Endodermal cell (in vitro differentiated cells): Measurements from ENCODE around the gene PDE4D. TPM values are rescaled to one million over a fixed set of nuclear protein-coding genes. Genes with fewer than 3 reads are reported as not detected.

ENCODE experiments used
- DNase-seq: peaks from one replicate; pipeline ENCODE4 v3.0.0-alpha.2; 2017
- H3K27ac ChIP-seq: 2 replicates; pipeline ENCODE4 v1.5.1; 2013; ENCODE audit warnings: mild to moderate bottlenecking, low read depth, low read length, moderate library complexity
- H3K27me3 ChIP-seq: 2 replicates; pipeline ENCODE4 v1.6.1; 2013; ENCODE audit warnings: mild to moderate bottlenecking, low read length, moderate library complexity; ENCODE audit not compliant: insufficient read depth, control insufficient read depth, poor library complexity, severe bottlenecking
- H3K36me3 ChIP-seq: 2 replicates; pipeline ENCODE4 v1.7.0; 2013; ENCODE audit warnings: mild to moderate bottlenecking, low read length, moderate library complexity; ENCODE audit not compliant: control insufficient read depth, insufficient read depth
- H3K4me1 ChIP-seq: one replicate; pipeline ENCODE4 v1.7.0; 2013; ENCODE audit warnings: low read length; ENCODE audit not compliant: control insufficient read depth, insufficient read depth
- H3K4me3 ChIP-seq: 2 replicates; pipeline ENCODE4 v1.5.1; 2013; ENCODE audit warnings: mild to moderate bottlenecking, low read length, moderate library complexity
- H3K9ac ChIP-seq: 2 replicates; pipeline ENCODE4 v1.6.1; 2013; ENCODE audit warnings: mild to moderate bottlenecking, low read length, moderate library complexity; ENCODE audit not compliant: poor library complexity, severe bottlenecking; ENCODE audit errors: extremely low read depth
- H3K9me3 ChIP-seq: 2 replicates; pipeline ENCODE4 v1.6.1; 2013; ENCODE audit warnings: mild to moderate bottlenecking, low read length, moderate library complexity; ENCODE audit not compliant: control insufficient read depth
- H3K27ac Mint-ChIP-seq: 2 replicates; pipeline ENCODE4 v1.8.0; 2020; ENCODE audit warnings: mixed read lengths
- H3K27me3 Mint-ChIP-seq: 2 replicates; pipeline ENCODE4 v1.8.0; 2021; ENCODE audit warnings: mild to moderate bottlenecking, mixed read lengths; ENCODE audit not compliant: insufficient read depth
- H3K36me3 Mint-ChIP-seq: 2 replicates; pipeline ENCODE4 v1.8.0; 2020; ENCODE audit warnings: low read depth, mixed read lengths
- H3K4me1 Mint-ChIP-seq: 2 replicates; pipeline ENCODE4 v1.8.0; 2020; ENCODE audit warnings: mixed read lengths
- H3K4me3 Mint-ChIP-seq: 2 replicates; pipeline ENCODE4 v1.8.0; 2020; ENCODE audit warnings: mild to moderate bottlenecking, moderate library complexity, mixed read lengths
- H3K9me3 Mint-ChIP-seq: 2 replicates; pipeline ENCODE4 v1.8.0; 2020; ENCODE audit warnings: mild to moderate bottlenecking, mixed read lengths
- CTCF ChIP-seq: fragments of 200-600 bp; sonication (generic); conservative IDR thresholded peaks from 2 replicates; pipeline ENCODE4 v1.5.0; 2021; ENCODE audit warnings: antibody characterized with exemption, mild to moderate bottlenecking
- WGBS, 2 experiments: methylation state at CpG; one replicate each; pipeline versions ENCODE4 v1.1.5 to v1.1.7; 2013; ENCODE audit warnings: missing lambda C conversion rate in 2 of 2, mixed read lengths in 1 of 2; ENCODE audit not compliant: insufficient coverage in 1 of 2, insufficient read length in 1 of 2; 5-methylcytosine and 5-hydroxymethylcytosine counted together
- total RNA-seq, 2 donors: library from RNA; stranded (reverse); fragmentation: NEBNext Ultra II Directional in 1 of 2; extraction: Animal tissue kit (Norgen Biotek cat#: 25700) in 1 of 2; gene quantifications; 2 replicates in 1 of 2; 3 replicates in 1 of 2; pipeline ENCODE4 v1.2.1, GENCODE V29; 2021

The PDE4D gene
- total RNA-seq, 2 donors from 2014 or later, result 9.2 to 11.4 TPM

- Histone ChIP-seq H3K27ac (no peak overlapping the region), H3K4me1 (no peaks in the 10 kb centered on the region), H3K9ac (no peak overlapping the region), H3K9me3 (no peaks in the 10 kb centered on the region), H3K27me3 (no peaks in the 10 kb centered on the region), H3K36me3 (no peaks in the 10 kb centered on the region), H3K4me3 (no peak overlapping the region)
- TF ChIP-seq CTCF, result no peak
- Mint-ChIP-seq H3K27me3 (no peaks in the 10 kb centered on the region), H3K4me1 (no peaks in the 10 kb centered on the region), H3K4me3 (no peak overlapping the region), H3K36me3 (no peaks in the 10 kb centered on the region), H3K9me3 (no peaks in the 10 kb centered on the region), H3K27ac (no peak overlapping the region)
- DNase-seq, result no peak
- WGBS, 2 experiments, result 95% methylated on average over 2 of the region's 2 CpGs; no CpG with 5 or more reads in 1 of the 2 experiments
Observed at GRCh38 chr5:59341155-59341554, 552.4 kb downstream of the PDE4D start.

GRCh38 chr5:59340637-59341036, 552.9 kb downstream of the PDE4D start:
- Histone ChIP-seq H3K9me3 (no peaks in the 10 kb centered on the region), H3K4me1 (no peaks in the 10 kb centered on the region), H3K4me3 (no peak overlapping the region), H3K27me3 (no peaks in the 10 kb centered on the region), H3K27ac (no peak overlapping the region), H3K36me3 (no peaks in the 10 kb centered on the region), H3K9ac (no peak overlapping the region)
- Mint-ChIP-seq H3K4me3 (no peak overlapping the region), H3K27me3 (no peaks in the 10 kb centered on the region), H3K36me3 (no peaks in the 10 kb centered on the region), H3K4me1 (no peaks in the 10 kb centered on the region), H3K9me3 (no peaks in the 10 kb centered on the region), H3K27ac (no peak overlapping the region)
- TF ChIP-seq CTCF, result no peak
- 100% methylated on average over 1 of the region's 1 CpG; no CpG with 5 or more reads in 1 of the 2 experiments for WGBS, 2 experiments
- no peak for DNase-seq

GRCh38 chr5:59337240-59337639, 556.3 kb downstream of the PDE4D start:
- Mint-ChIP-seq H3K9me3 (no peaks in the 10 kb centered on the region), H3K4me3 (no peak overlapping the region), H3K27ac (no peak overlapping the region), H3K27me3 (no peaks in the 10 kb centered on the region), H3K36me3 (no peaks in the 10 kb centered on the region), H3K4me1 (no peaks in the 10 kb centered on the region)
- Histone ChIP-seq H3K4me3 (no peak overlapping the region), H3K9me3 (no peaks in the 10 kb centered on the region), H3K27ac (no peak overlapping the region), H3K4me1 (no peaks in the 10 kb centered on the region), H3K36me3 (no peaks in the 10 kb centered on the region), H3K27me3 (no peaks in the 10 kb centered on the region), H3K9ac (no peak overlapping the region)
- no peak for DNase-seq
- 90 to 100% methylated on average over 5 to 8 of the region's 8 CpGs for WGBS, 2 experiments
- TF ChIP-seq CTCF, result no peak
